PC-9 (cell line): Measurements from ENCODE around the gene ADORA2A. TPM values are rescaled to one million over a fixed set of nuclear protein-coding genes. Genes with fewer than 3 reads are reported as not detected.

ENCODE experiments used
- BruUV-seq: library from RNA; stranded (reverse); fragments of 400-500 nt; replicated peaks from 2 replicates; lab custom pipeline; 2021; lab: Mats Ljungman, UMichigan
- CTCF ChIA-PET: fragments of 300-600 bp; sonication (Branson Sonifier 250); formaldehyde crosslinking; loops from one replicate; lab custom pipeline; 2022; ENCODE audit warnings: antibody characterized with exemption; lab: Charles Lee
- POLR2A ChIA-PET: fragments of 300-600 bp; sonication (Branson Sonifier 250); formaldehyde crosslinking; loops from one replicate; lab custom pipeline; 2022; ENCODE audit warnings: antibody characterized with exemption; ENCODE audit not compliant: unreplicated experiment; lab: Charles Lee
- DNase-seq, 2 experiments: peaks; one replicate each; pipeline versions ENCODE4 v3.0.0 to v3.0.0-alpha.2; 2015 to 2022; ENCODE audit warnings: mixed read lengths in 1 of 2
- H2AFZ ChIP-seq: fragments of 200-600 bp; sonication (generic); 2 replicates; pipeline ENCODE4 v1.8.1; 2017; ENCODE audit warnings: antibody characterized with exemption
- H3F3A ChIP-seq: fragments of 200-600 bp; sonication (generic); 2 replicates; pipeline ENCODE4 v1.8.1; 2017; ENCODE audit warnings: antibody characterized with exemption, mild to moderate bottlenecking, low read depth; ENCODE audit not compliant: insufficient read depth
- H3K27ac ChIP-seq: fragments of 200-600 bp; sonication (generic); 2 replicates; pipeline ENCODE4 v1.6.1; 2016; ENCODE audit warnings: mixed run types
- H3K27me3 ChIP-seq: fragments of 200-600 bp; sonication (generic); 2 replicates; pipeline ENCODE4 v1.6.1; 2016; ENCODE audit warnings: low read depth, mixed run types; ENCODE audit not compliant: insufficient read depth
- H3K36me3 ChIP-seq: fragments of 200-600 bp; sonication (generic); 2 replicates; pipeline ENCODE4 v1.6.1; 2016; ENCODE audit warnings: low read depth, mixed run types
- H3K4me1 ChIP-seq: fragments of 200-600 bp; sonication (generic); replicated peaks from 2 replicates; pipeline ENCODE4 v1.6.1; 2016; ENCODE audit warnings: mixed run types; ENCODE audit not compliant: insufficient read depth
- H3K4me2 ChIP-seq: fragments of 200-600 bp; sonication (generic); 2 replicates; pipeline ENCODE4 v1.6.1; 2017; ENCODE audit warnings: mixed run types
- H3K4me3 ChIP-seq: fragments of 200-600 bp; sonication (generic); 2 replicates; pipeline ENCODE4 v1.6.1; 2016; ENCODE audit warnings: mixed run types
- H3K79me2 ChIP-seq: fragments of 200-600 bp; sonication (generic); 2 replicates; pipeline ENCODE4 v1.6.1; 2017; ENCODE audit warnings: low read depth, mixed run types
- H3K9me2 ChIP-seq: fragments of 200-600 bp; sonication (generic); 2 replicates; pipeline ENCODE4 v1.8.1; 2017; ENCODE audit warnings: mild to moderate bottlenecking; ENCODE audit not compliant: insufficient read depth
- H3K9me3 ChIP-seq: fragments of 200-600 bp; sonication (generic); 2 replicates; pipeline ENCODE4 v1.8.1; 2016; ENCODE audit warnings: low read depth; ENCODE audit not compliant: insufficient read depth
- H4K20me1 ChIP-seq: fragments of 200-600 bp; sonication (generic); 2 replicates; pipeline ENCODE4 v1.8.1; 2017; ENCODE audit not compliant: insufficient read depth
- CTCF ChIP-seq: fragments of 200-600 bp; sonication (generic); conservative IDR thresholded peaks from 2 replicates; pipeline ENCODE4 v1.6.1; 2017; ENCODE audit warnings: mixed run types, antibody characterized with exemption, mild to moderate bottlenecking, moderate library complexity
- EZH2 ChIP-seq: fragments of 200-600 bp; sonication (generic); IDR thresholded peaks from 2 replicates; pipeline ENCODE4 v1.8.0; 2017; ENCODE audit warnings: antibody characterized with exemption, low read depth
- intact Hi-C: fragments of 100-400 bp; cut with micrococcal nuclease; formaldehyde crosslinking; loops from one replicate; pipeline ENCODE4 v1.10.0; 2022; ENCODE audit not compliant: unreplicated experiment
- total RNA-seq: library from RNA; stranded (reverse); gene quantifications from 2 replicates; pipeline ENCODE4 v1.2.3, GENCODE V29; 2021

ADORA2A gene
- total RNA-seq, 1 experiment from 2014 or later: 1.8 TPM

- no peaks in the 10 kb centered on the region for H3K9me2 ChIP-seq
- H3K4me1 ChIP-seq: no peaks in the 10 kb centered on the region
- H4K20me1 ChIP-seq: 0 out of 2 replicates have a peak, but pooled peaks cover 4% of the 10 kb centered on the region
- H3K9me3 ChIP-seq: no peaks in the 10 kb centered on the region
- no peak overlapping the region for H3K27ac ChIP-seq
- POLR2A ChIA-PET: no interaction called here
- no peak for DNase-seq
- H2AFZ ChIP-seq: no peak overlapping the region
- peaks cover 3% of the 10 kb centered on the region for H3F3A ChIP-seq
- no peaks in the 10 kb centered on the region for H3K27me3 ChIP-seq
- no peak overlapping the region for H3K4me2 ChIP-seq
- 0 out of 2 replicates have a peak, but pooled peaks cover 7% of the 10 kb centered on the region for H3K36me3 ChIP-seq
- no peaks in the 10 kb centered on the region for H3K79me2 ChIP-seq
- no TSS peak for BruUV-seq
- TF ChIP-seq CTCF: no peak
- TF ChIP-seq EZH2: no peak
- intact Hi-C loops: no loop called here
- CTCF ChIA-PET: no interaction called here
- H3K4me3 ChIP-seq: no peak overlapping the region
Observed at GRCh38 chr22:24380905-24381230, 46.5 kb upstream of the ADORA2A start.

GRCh38 chr22:24383061-24383460 is 44.3 kb upstream of the ADORA2A start:
- Histone ChIP-seq H3K36me3 (no peaks in the 10 kb centered on the region), H3K27me3 (no peaks in the 10 kb centered on the region), H3K79me2 (no peaks in the 10 kb centered on the region), H4K20me1 (0 out of 2 replicates have a peak, but pooled peaks cover 4% of the 10 kb centered on the region), H3F3A (peaks cover 7% of the 10 kb centered on the region; the same call in 1 of the 2 replicates), H3K9me2 (no peaks in the 10 kb centered on the region), H3K4me2 (no peak overlapping the region), H3K27ac (no peak overlapping the region), H2AFZ (no peak overlapping the region), H3K9me3 (no peaks in the 10 kb centered on the region), H3K4me1 (no peaks in the 10 kb centered on the region), H3K4me3 (no peak overlapping the region)
- intact Hi-C loops: no loop called here
- CTCF ChIA-PET: interaction anchor here (1.1 kb wide), 1 partner anchor 352 kb away, joined by 5 read pairs; no protein-coding TSS in a partner anchor
- no TSS peak for BruUV-seq
- DNase-seq: no peak
- POLR2A ChIA-PET: no interaction called here
- TF ChIP-seq EZH2: no peak
- no peak for TF ChIP-seq CTCF

- H2AFZ ChIP-seq: no peak overlapping the region
- no peaks in the 10 kb centered on the region for H3K27me3 ChIP-seq
- H3K4me3 ChIP-seq: no peak overlapping the region
- peaks cover 7% of the 10 kb centered on the region; the same call in 1 of the 2 replicates for H3F3A ChIP-seq
- no peaks in the 10 kb centered on the region for H3K79me2 ChIP-seq
- no peak overlapping the region for H3K27ac ChIP-seq
- TF ChIP-seq EZH2 (no peak), CTCF (no peak)
- DNase-seq: no peak
- H3K9me2 ChIP-seq: no peaks in the 10 kb centered on the region
- H4K20me1 ChIP-seq: 0 out of 2 replicates have a peak, but pooled peaks cover 4% of the 10 kb centered on the region
- BruUV-seq: no TSS peak
- ChIA-PET POLR2A (no interaction called here), CTCF (no interaction called here)
- intact Hi-C loops: no loop called here
- H3K4me1 ChIP-seq: no peaks in the 10 kb centered on the region
- H3K4me2 ChIP-seq: no peak overlapping the region
- no peaks in the 10 kb centered on the region for H3K9me3 ChIP-seq
- H3K36me3 ChIP-seq: no peaks in the 10 kb centered on the region
Observed at GRCh38 chr22:24384131-24384530, 43.3 kb upstream of the ADORA2A start.
